ENCODE data around the gene MDN1.

Gene MDN1

GRCh38 chr6:89619567-89619966 is 200.0 kb downstream of the MDN1 start:
- CTCF ChIA-PET: no interaction called here
- DNase-seq (ENCODE audit: low read depth, low spot score): no peak
- POLR2A ChIA-PET: no interaction called here
- no peak overlapping the region for H3K4me3 ChIP-seq (ENCODE audit: low read depth, low read length)
- TF ChIP-seq CTCF (IDR thresholded peaks at IDR 0.05; ENCODE audit: insufficient read depth, low read length, missing control alignments): no peak

- POLR2A ChIA-PET: no interaction called here
- H3K4me3 ChIP-seq (ENCODE audit: low read depth, low read length): no peak overlapping the region
- CTCF ChIA-PET: no interaction called here
- no peak for DNase-seq (ENCODE audit: low read depth, low spot score)
- TF ChIP-seq CTCF (IDR thresholded peaks at IDR 0.05; ENCODE audit: insufficient read depth, low read length, missing control alignments): no peak
These were observed 201.6 kb downstream of the MDN1 start for GRCh38 chr6:89618026-89618425.

GRCh38 chr6:89616531-89616930 is 203.1 kb downstream of the MDN1 start:
- H3K4me3 ChIP-seq (ENCODE audit: low read depth, low read length): no peak overlapping the region
- no peak for TF ChIP-seq CTCF (IDR thresholded peaks at IDR 0.05; ENCODE audit: insufficient read depth, low read length, missing control alignments)
- ChIA-PET POLR2A (no interaction called here), CTCF (interaction anchor here (0.6 to 1.1 kb wide), 2 partner anchors 21 to 22 kb away, joined by 3 read pairs; partner anchors contain the start of gene LYRM2)
- no peak for DNase-seq (ENCODE audit: low read depth, low spot score)

GRCh38 chr6:89615882-89616281 is 203.7 kb downstream of the MDN1 start:
- DNase-seq (ENCODE audit: low read depth, low spot score): no peak
- no peak for TF ChIP-seq CTCF (IDR thresholded peaks at IDR 0.05; ENCODE audit: insufficient read depth, low read length, missing control alignments)
- CTCF ChIA-PET: interaction anchor here (0.6 kb wide), 1 partner anchor 22 kb away, joined by 3 read pairs; no protein-coding TSS in a partner anchor
- POLR2A ChIA-PET: no interaction called here
- H3K4me3 ChIP-seq (ENCODE audit: low read depth, low read length): no peak overlapping the region

- H3K4me3 ChIP-seq (ENCODE audit: low read depth, low read length): no peak overlapping the region
- no peak for DNase-seq (ENCODE audit: low read depth, low spot score)
- ChIA-PET POLR2A (no interaction called here), CTCF (interaction anchor here (1.2 to 1.9 kb wide), 2 partner anchors 182 to 242 kb away, joined by 3 to 9 read pairs; no protein-coding TSS in a partner anchor)
- no peak for TF ChIP-seq CTCF (IDR thresholded peaks at IDR 0.05; ENCODE audit: insufficient read depth, low read length, missing control alignments)
These were observed 205.8 kb downstream of the MDN1 start for GRCh38 chr6:89613790-89614189.

- TF ChIP-seq CTCF (IDR thresholded peaks at IDR 0.05; ENCODE audit: insufficient read depth, low read length, missing control alignments): no peak
- CTCF ChIA-PET: interaction anchor here (1.9 kb wide), 1 partner anchor 180 kb away, joined by 9 read pairs; no protein-coding TSS in a partner anchor
These were observed 207.5 kb downstream of the MDN1 start for GRCh38 chr6:89612121-89612520.

More at GRCh38 chr6:89612121-89612520, 207.5 kb downstream of the MDN1 start:
- POLR2A ChIA-PET: no interaction called here
- no peak overlapping the region for H3K4me3 ChIP-seq (ENCODE audit: low read depth, low read length)
- DNase-seq (ENCODE audit: low read depth, low spot score): no peak
